H9 (cell line): Measurements from ENCODE around the gene SHPK. TPM values are rescaled to one million over a fixed set of nuclear protein-coding genes. Genes with fewer than 3 reads are reported as not detected.

Experiments
- DNase-seq: peaks from one replicate; pipeline ENCODE4 v3.0.0-alpha.2; 2017
- H2AFZ ChIP-seq: one replicate; pipeline ENCODE4 v1.6.1; 2013; ENCODE audit warnings: mild to moderate bottlenecking, low read length, control low read depth, moderate library complexity
- H2AK5ac ChIP-seq: 2 replicates; pipeline ENCODE4 v1.6.1; 2013; ENCODE audit warnings: low read length, control low read depth, mixed read lengths; ENCODE audit not compliant: insufficient read length
- H2BK120ac ChIP-seq: one replicate; pipeline ENCODE4 v1.6.1; 2013; ENCODE audit warnings: low read depth, mild to moderate bottlenecking, low read length, control low read depth, inconsistent platforms; ENCODE audit not compliant: poor library complexity, severe bottlenecking
- H2BK12ac ChIP-seq: 2 replicates; pipeline ENCODE4 v1.6.1; 2013; ENCODE audit warnings: low read length, control low read depth, mixed read lengths, low read depth; ENCODE audit not compliant: insufficient read length
- H2BK15ac ChIP-seq: 2 replicates; pipeline ENCODE4 v1.6.1; 2013; ENCODE audit warnings: low read depth, low read length, control low read depth
- H2BK20ac ChIP-seq: one replicate; pipeline ENCODE4 v1.6.1; 2013; ENCODE audit warnings: low read depth, mild to moderate bottlenecking, low read length, control low read depth, inconsistent platforms; ENCODE audit not compliant: poor library complexity, severe bottlenecking
- H2BK5ac ChIP-seq: 2 replicates; pipeline ENCODE4 v1.6.1; 2013; ENCODE audit warnings: low read length, control low read depth, mixed read lengths; ENCODE audit not compliant: insufficient read length
- H3K14ac ChIP-seq: 2 replicates; pipeline ENCODE4 v1.6.1; 2013; ENCODE audit warnings: low read length, control low read depth; ENCODE audit not compliant: insufficient read depth
- H3K18ac ChIP-seq: 2 replicates; pipeline ENCODE4 v1.6.1; 2013; ENCODE audit warnings: low read depth, mild to moderate bottlenecking, mixed read lengths, low read length, control low read depth; ENCODE audit not compliant: insufficient read length
- H3K23ac ChIP-seq: 2 replicates; pipeline ENCODE4 v1.6.1; 2013; ENCODE audit warnings: low read length, control low read depth, mixed read lengths, low read depth; ENCODE audit not compliant: insufficient read length
- H3K23me2 ChIP-seq: 2 replicates; pipeline ENCODE4 v1.6.1; 2013; ENCODE audit warnings: low read depth, mild to moderate bottlenecking, mixed read lengths, low read length, control low read depth; ENCODE audit not compliant: insufficient read length, poor library complexity, severe bottlenecking
- H3K27ac ChIP-seq: 2 replicates; pipeline ENCODE4 v1.5.1; 2013; ENCODE audit warnings: low read length, control low read depth, mixed read lengths, low read depth; ENCODE audit not compliant: insufficient read length
- H3K27me3 ChIP-seq: 2 replicates; pipeline ENCODE4 v1.6.1; 2013; ENCODE audit warnings: low read length, control low read depth, inconsistent platforms; ENCODE audit not compliant: insufficient read depth
- H3K4ac ChIP-seq: 2 replicates; pipeline ENCODE4 v1.6.1; 2013; ENCODE audit warnings: low read depth, mild to moderate bottlenecking, control low read depth, inconsistent platforms, low read length, moderate library complexity
- H3K4me1 ChIP-seq: 2 replicates; pipeline ENCODE4 v1.6.1; 2013; ENCODE audit warnings: low read length, control low read depth, inconsistent platforms; ENCODE audit not compliant: insufficient read depth
- H3K4me2 ChIP-seq: 2 replicates; pipeline ENCODE4 v1.6.1; 2013; ENCODE audit warnings: low read length, control low read depth, mixed read lengths; ENCODE audit not compliant: insufficient read length, insufficient read depth
- H3K56ac ChIP-seq: 2 replicates; pipeline ENCODE4 v1.6.1; 2013; ENCODE audit warnings: low read depth, mild to moderate bottlenecking, mixed read lengths, low read length, control low read depth; ENCODE audit not compliant: insufficient read length
- H3K79me1 ChIP-seq: 2 replicates; pipeline ENCODE4 v1.6.1; 2013; ENCODE audit warnings: low read depth, mild to moderate bottlenecking, moderate library complexity, low read length, control low read depth, inconsistent platforms; ENCODE audit not compliant: insufficient read depth, poor library complexity, severe bottlenecking
- H3K79me2 ChIP-seq: 2 replicates; pipeline ENCODE4 v1.6.1; 2013; ENCODE audit warnings: low read length, control low read depth, inconsistent platforms; ENCODE audit not compliant: insufficient read depth
- H3K9ac ChIP-seq: 2 replicates; pipeline ENCODE4 v1.6.1; 2013; ENCODE audit warnings: low read length, control low read depth, mixed read lengths; ENCODE audit not compliant: insufficient read length; ENCODE audit errors: extremely low read depth
- H3K9me3 ChIP-seq: one replicate; pipeline ENCODE4 v1.6.1; 2013; ENCODE audit warnings: low read depth, low read length, inconsistent platforms; ENCODE audit not compliant: control insufficient read depth
- H3T11ph ChIP-seq: one replicate; pipeline ENCODE4 v1.6.1; 2013; ENCODE audit warnings: mild to moderate bottlenecking, low read length, control low read depth, inconsistent platforms
- H4K20me1 ChIP-seq: one replicate; pipeline ENCODE4 v1.6.1; 2013; ENCODE audit not compliant: control insufficient read depth, insufficient read length, insufficient read depth
- H4K5ac ChIP-seq: 2 replicates; pipeline ENCODE4 v1.6.1; 2013; ENCODE audit warnings: low read depth, mild to moderate bottlenecking, mixed read lengths, low read length, control low read depth; ENCODE audit not compliant: insufficient read length
- H4K8ac ChIP-seq: replicated peaks from 2 replicates; pipeline ENCODE4 v1.6.1; 2013; ENCODE audit warnings: low read length, control low read depth, mixed read lengths, low read depth; ENCODE audit not compliant: insufficient read length
- H4K91ac ChIP-seq: 2 replicates; pipeline ENCODE4 v1.6.1; 2013; ENCODE audit warnings: low read depth, mild to moderate bottlenecking, moderate library complexity, mixed read lengths, low read length, control low read depth; ENCODE audit not compliant: insufficient read length
- H3K27ac Mint-ChIP-seq, 3 experiments: 2 replicates in 2 of 3; 3 replicates in 1 of 3; pipeline ENCODE4 v1.8.0; 2020 to 2021; ENCODE audit warnings: mixed read lengths in 3 of 3, mild to moderate bottlenecking in 1 of 3, moderate library complexity in 1 of 3
- H3K27me3 Mint-ChIP-seq: 2 replicates; pipeline ENCODE4 v1.8.0; 2021; ENCODE audit warnings: low read depth, mild to moderate bottlenecking, moderate library complexity, mixed read lengths
- H3K36me3 Mint-ChIP-seq, 3 experiments: 2 replicates in 2 of 3; 3 replicates in 1 of 3; pipeline ENCODE4 v1.8.0; 2020 to 2021; ENCODE audit warnings: low read depth in 3 of 3, mixed read lengths in 3 of 3; ENCODE audit not compliant: insufficient read depth in 1 of 3
- H3K4me1 Mint-ChIP-seq, 2 experiments: 2 replicates each; pipeline ENCODE4 v1.8.0; 2020; ENCODE audit warnings: mixed read lengths in 2 of 2
- H3K4me3 Mint-ChIP-seq, 2 experiments: 2 replicates in 1 of 2; 3 replicates in 1 of 2; pipeline ENCODE4 v1.8.0; 2020 to 2021; ENCODE audit warnings: mild to moderate bottlenecking in 2 of 2, mixed read lengths in 2 of 2, moderate library complexity in 1 of 2
- H3K9me3 Mint-ChIP-seq, 2 experiments: 2 replicates in 1 of 2; 3 replicates in 1 of 2; pipeline ENCODE4 v1.8.0; 2020; ENCODE audit warnings: mild to moderate bottlenecking in 2 of 2, mixed read lengths in 2 of 2, moderate library complexity in 1 of 2
- WGBS: extraction: QIAGEN DNeasy Blood & Tissue Kit; methylation state at CpG from one replicate; pipeline ENCODE4 v1.1.7; 2013; ENCODE audit warnings: missing lambda C conversion rate, low lambda C conversion rate, mixed read lengths; ENCODE audit not compliant: insufficient read length; ENCODE audit errors: extremely low coverage; 5-methylcytosine and 5-hydroxymethylcytosine counted together
- total RNA-seq: library from RNA; stranded (reverse); gene quantifications from 2 replicates; pipeline ENCODE4 v1.2.1, GENCODE V29; 2021
- TF ChIP-seq, protein P1 (sequence below): fragments of 200-600 bp; sonication (generic); conservative IDR thresholded peaks from 3 replicates; pipeline ENCODE4 v1.8.0; 2021; ENCODE audit warnings: antibody characterized with exemption, mild to moderate bottlenecking

The SHPK gene
- total RNA-seq, 1 experiment from 2014 or later: 27.0 TPM

DNA sequence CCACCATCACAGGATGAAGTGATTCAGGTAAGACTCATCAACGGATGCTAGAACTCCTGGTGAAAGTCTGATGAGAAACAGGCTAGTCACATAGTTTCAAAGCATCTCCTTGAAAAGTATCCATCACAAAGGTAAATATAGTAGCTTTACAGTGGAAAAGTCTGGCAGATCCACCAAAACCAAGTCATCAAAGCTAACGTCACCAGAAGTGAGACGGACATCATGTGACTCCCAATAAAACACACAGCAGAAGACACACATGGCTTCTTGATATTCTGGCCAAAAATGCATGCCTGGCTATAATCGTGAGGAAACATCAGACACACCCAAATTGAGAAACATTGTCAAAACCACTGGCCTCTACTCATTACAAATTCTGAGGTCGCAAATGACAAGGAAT is 60.5 kb downstream of the SHPK start:
- Mint-ChIP-seq H3K9me3 (no peaks in the 10 kb centered on the region), H3K4me3 (no peak overlapping the region), H3K4me1 (no peaks in the 10 kb centered on the region), H3K27me3 (no peaks in the 10 kb centered on the region), H3K27ac (no peak overlapping the region), H3K36me3 (peaks cover 10 to 35% (median 14%) of the 10 kb centered on the region in 3 experiments)
- Histone ChIP-seq H2BK120ac (no peak overlapping the region), H3K27me3 (no peaks in the 10 kb centered on the region), H3K56ac (no peak overlapping the region), H3K79me1 (no peaks in the 10 kb centered on the region), H2BK12ac (no peak overlapping the region), H4K20me1 (no peaks in the 10 kb centered on the region), H2BK15ac (no peak overlapping the region), H2BK5ac (no peak overlapping the region), H3T11ph (no peak overlapping the region), H3K14ac (no peak overlapping the region), H2BK20ac (no peak overlapping the region), H3K23me2 (peaks cover 2% of the 10 kb centered on the region), H4K5ac (no peak overlapping the region), H4K8ac (no peak overlapping the region), H2AK5ac (no peak overlapping the region), H3K4me1 (no peaks in the 10 kb centered on the region), H3K27ac (no peak overlapping the region), H3K4me2 (no peak overlapping the region), H3K79me2 (no peaks in the 10 kb centered on the region), H3K23ac (no peak overlapping the region), H4K91ac (no peak overlapping the region), H3K9ac (no peak overlapping the region), H2AFZ (no peak overlapping the region), H3K4ac (no peak overlapping the region), H3K18ac (no peak overlapping the region), H3K9me3 (no peaks in the 10 kb centered on the region)
- TF ChIP-seq, protein P1, sequence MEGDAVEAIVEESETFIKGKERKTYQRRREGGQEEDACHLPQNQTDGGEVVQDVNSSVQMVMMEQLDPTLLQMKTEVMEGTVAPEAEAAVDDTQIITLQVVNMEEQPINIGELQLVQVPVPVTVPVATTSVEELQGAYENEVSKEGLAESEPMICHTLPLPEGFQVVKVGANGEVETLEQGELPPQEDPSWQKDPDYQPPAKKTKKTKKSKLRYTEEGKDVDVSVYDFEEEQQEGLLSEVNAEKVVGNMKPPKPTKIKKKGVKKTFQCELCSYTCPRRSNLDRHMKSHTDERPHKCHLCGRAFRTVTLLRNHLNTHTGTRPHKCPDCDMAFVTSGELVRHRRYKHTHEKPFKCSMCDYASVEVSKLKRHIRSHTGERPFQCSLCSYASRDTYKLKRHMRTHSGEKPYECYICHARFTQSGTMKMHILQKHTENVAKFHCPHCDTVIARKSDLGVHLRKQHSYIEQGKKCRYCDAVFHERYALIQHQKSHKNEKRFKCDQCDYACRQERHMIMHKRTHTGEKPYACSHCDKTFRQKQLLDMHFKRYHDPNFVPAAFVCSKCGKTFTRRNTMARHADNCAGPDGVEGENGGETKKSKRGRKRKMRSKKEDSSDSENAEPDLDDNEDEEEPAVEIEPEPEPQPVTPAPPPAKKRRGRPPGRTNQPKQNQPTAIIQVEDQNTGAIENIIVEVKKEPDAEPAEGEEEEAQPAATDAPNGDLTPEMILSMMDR: no peak
- no peak for DNase-seq
- no CpG with 5 or more reads among the region's 5 CpGs for WGBS
